ENCODE data around the gene ABHD16A. TPM values are rescaled to one million over a fixed set of nuclear protein-coding genes. Genes with fewer than 3 reads are reported as not detected.

Gene ABHD16A
- total and polyA plus RNA-seq, 10 of the 15 experiments (the other 5 are each of a cell fraction or from before 2014, with no cell fraction given): 7.5 to 43.0 (median 32.9) TPM

DNA sequence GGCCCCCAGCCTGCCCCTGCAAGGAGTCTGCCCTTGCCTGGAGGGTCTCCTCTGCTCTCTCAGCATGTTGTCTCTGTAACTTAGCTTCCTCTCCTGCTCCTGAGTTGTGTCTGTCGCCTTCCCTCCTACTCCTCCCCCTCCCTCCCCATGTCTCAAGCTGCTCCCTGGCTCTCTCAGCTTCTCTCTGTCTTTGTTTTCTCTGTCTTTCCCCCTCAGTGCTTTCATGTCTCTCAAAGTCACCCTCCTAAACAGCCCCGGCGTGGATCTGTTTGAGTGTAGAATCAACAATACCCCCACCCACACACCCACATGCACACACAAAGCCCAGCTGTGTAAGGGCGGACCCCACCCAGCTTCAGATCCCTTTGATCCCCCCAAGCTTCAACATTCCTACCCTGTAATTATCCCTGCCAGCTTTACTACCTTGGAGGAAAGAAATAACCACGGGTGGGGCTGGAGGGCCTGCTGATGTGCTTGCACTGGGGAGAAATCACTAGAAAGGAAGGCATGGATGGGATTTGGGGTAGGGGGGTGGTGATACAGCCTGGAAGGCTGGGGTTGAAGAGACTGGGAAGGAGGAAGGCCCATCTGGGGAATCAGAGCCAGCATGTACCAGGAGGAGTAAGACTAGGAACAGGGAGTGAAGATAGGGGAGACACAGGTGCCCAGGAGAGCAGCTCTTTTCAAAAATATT, 11.0 kb upstream of the ABHD16A start (continued):
- TF ChIP-seq, protein P1, sequence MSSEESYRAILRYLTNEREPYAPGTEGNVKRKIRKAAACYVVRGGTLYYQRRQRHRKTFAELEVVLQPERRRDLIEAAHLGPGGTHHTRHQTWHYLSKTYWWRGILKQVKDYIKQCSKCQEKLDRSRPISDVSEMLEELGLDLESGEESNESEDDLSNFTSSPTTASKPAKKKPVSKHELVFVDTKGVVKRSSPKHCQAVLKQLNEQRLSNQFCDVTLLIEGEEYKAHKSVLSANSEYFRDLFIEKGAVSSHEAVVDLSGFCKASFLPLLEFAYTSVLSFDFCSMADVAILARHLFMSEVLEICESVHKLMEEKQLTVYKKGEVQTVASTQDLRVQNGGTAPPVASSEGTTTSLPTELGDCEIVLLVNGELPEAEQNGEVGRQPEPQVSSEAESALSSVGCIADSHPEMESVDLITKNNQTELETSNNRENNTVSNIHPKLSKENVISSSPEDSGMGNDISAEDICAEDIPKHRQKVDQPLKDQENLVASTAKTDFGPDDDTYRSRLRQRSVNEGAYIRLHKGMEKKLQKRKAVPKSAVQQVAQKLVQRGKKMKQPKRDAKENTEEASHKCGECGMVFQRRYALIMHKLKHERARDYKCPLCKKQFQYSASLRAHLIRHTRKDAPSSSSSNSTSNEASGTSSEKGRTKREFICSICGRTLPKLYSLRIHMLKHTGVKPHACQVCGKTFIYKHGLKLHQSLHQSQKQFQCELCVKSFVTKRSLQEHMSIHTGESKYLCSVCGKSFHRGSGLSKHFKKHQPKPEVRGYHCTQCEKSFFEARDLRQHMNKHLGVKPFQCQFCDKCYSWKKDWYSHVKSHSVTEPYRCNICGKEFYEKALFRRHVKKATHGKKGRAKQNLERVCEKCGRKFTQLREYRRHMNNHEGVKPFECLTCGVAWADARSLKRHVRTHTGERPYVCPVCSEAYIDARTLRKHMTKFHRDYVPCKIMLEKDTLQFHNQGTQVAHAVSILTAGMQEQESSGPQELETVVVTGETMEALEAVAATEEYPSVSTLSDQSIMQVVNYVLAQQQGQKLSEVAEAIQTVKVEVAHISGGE (CRISPR knock-in tag; IDR thresholded peaks at IDR 0.05): no peak
- TF ChIP-seq CREB1 (IDR thresholded peaks at IDR 0.05; ENCODE audit: low read depth) (no peak), STAT3 (IDR thresholded peaks at IDR 0.05; ENCODE audit: low read depth, low read length) (no peak)

GRCh38 chr6:31713465-31713864, 10.3 kb upstream of the ABHD16A start:
- Histone ChIP-seq H3K4me3 (no peak overlapping the region), H3K9ac (ENCODE audit: control insufficient read depth, insufficient read depth, low read length) (no peak overlapping the region), H3K79me2 (ENCODE audit: control insufficient read depth, insufficient read depth, low read length) (no peaks in the 10 kb centered on the region), H3K27me3 (replicated peaks in 1 of 2; ENCODE audit: control insufficient read depth in 2 of 2, insufficient read depth in 2 of 2, low read length in 1 of 2) (peaks cover 0 to 2% of the 10 kb centered on the region in 2 experiments; a peak in 3 of 4 replicates), H2AFZ (ENCODE audit: control insufficient read depth, low read depth, low read length) (no peak overlapping the region), H3K9me3 (replicated peaks; ENCODE audit: control insufficient read depth, insufficient read depth, low read length) (no peaks in the 10 kb centered on the region), H3K4me1 (ENCODE audit: control insufficient read depth, insufficient read depth, low read length) (no peaks in the 10 kb centered on the region), H3K4me2 (ENCODE audit: control insufficient read depth, insufficient read depth) (no peak overlapping the region), H4K20me1 (ENCODE audit: control insufficient read depth, insufficient read depth) (no peaks in the 10 kb centered on the region), H3K36me3 (ENCODE audit: control insufficient read depth in 2 of 2, insufficient read depth in 2 of 2, low read length in 1 of 2) (no peaks in the 10 kb centered on the region), H3K27ac (ENCODE audit: control insufficient read depth, insufficient read depth) (no peak overlapping the region)
- ChIA-PET SMC1A (ENCODE audit: uncharacterized antibody, unreplicated experiment) (interaction anchor here (0.6 kb wide), 1 partner anchor 56 kb away, joined by 3 read pairs; no protein-coding TSS in a partner anchor), CTCF (interaction anchor here (0.8 to 2.9 kb wide), 4 partner anchors 10 to 57 kb away, joined by 3 to 14 read pairs (median 4); partner anchors contain the start of gene MPIG6B), POLR2A (interaction anchor here (0.6 kb wide), 1 partner anchor 85 kb away, joined by 5 read pairs; no protein-coding TSS in a partner anchor), RAD21 (ENCODE audit: unreplicated experiment) (interaction anchor here (1.2 kb wide), 1 partner anchor 33 kb away, joined by 4 read pairs; the partner anchor contains the start of gene LY6G5C)
- FAIRE-seq: no peak
- no peak for ATAC-seq
- no peak for DNase-seq (ENCODE audit: low read depth, low spot score)
- no TSS peak for BruUV-seq (replicated peaks)
- in situ Hi-C loops (cut with MboI) (no loop called here), intact Hi-C loops (cut with micrococcal nuclease; ENCODE audit: unreplicated experiment) (no loop called here)
- WGBS (ENCODE audit: insufficient coverage, insufficient replicate concordance, low lambda C conversion rate, missing lambda C conversion rate): 0% methylated on average over 4 of the region's 4 CpGs
- TF ChIP-seq, protein P2, sequence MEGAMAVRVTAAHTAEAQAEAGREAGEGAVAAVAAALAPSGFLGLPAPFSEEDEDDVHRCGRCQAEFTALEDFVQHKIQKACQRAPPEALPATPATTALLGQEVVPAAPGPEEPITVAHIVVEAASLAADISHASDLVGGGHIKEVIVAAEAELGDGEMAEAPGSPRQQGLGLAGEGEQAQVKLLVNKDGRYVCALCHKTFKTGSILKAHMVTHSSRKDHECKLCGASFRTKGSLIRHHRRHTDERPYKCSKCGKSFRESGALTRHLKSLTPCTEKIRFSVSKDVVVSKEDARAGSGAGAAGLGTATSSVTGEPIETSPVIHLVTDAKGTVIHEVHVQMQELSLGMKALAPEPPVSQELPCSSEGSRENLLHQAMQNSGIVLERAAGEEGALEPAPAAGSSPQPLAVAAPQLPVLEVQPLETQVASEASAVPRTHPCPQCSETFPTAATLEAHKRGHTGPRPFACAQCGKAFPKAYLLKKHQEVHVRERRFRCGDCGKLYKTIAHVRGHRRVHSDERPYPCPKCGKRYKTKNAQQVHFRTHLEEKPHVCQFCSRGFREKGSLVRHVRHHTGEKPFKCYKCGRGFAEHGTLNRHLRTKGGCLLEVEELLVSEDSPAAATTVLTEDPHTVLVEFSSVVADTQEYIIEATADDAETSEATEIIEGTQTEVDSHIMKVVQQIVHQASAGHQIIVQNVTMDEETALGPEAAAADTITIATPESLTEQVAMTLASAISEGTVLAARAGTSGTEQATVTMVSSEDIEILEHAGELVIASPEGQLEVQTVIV (IDR thresholded peaks at IDR 0.05; ENCODE audit: borderline replicate concordance, partially characterized antibody): no peak
- TF ChIP-seq, protein P3, sequence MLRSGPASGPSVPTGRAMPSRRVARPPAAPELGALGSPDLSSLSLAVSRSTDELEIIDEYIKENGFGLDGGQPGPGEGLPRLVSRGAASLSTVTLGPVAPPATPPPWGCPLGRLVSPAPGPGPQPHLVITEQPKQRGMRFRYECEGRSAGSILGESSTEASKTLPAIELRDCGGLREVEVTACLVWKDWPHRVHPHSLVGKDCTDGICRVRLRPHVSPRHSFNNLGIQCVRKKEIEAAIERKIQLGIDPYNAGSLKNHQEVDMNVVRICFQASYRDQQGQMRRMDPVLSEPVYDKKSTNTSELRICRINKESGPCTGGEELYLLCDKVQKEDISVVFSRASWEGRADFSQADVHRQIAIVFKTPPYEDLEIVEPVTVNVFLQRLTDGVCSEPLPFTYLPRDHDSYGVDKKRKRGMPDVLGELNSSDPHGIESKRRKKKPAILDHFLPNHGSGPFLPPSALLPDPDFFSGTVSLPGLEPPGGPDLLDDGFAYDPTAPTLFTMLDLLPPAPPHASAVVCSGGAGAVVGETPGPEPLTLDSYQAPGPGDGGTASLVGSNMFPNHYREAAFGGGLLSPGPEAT (IDR thresholded peaks at IDR 0.05; ENCODE audit: low read depth): no peak
- TF ChIP-seq RAD51 (IDR thresholded peaks at IDR 0.05) (no peak), KDM1A (IDR thresholded peaks at IDR 0.05; ENCODE audit: borderline replicate concordance) (no peak), SUPT20H (IDR thresholded peaks at IDR 0.05; ENCODE audit: borderline replicate concordance, control insufficient read depth, low read depth, low read length) (no peak)
- TF ChIP-seq, protein P4, sequence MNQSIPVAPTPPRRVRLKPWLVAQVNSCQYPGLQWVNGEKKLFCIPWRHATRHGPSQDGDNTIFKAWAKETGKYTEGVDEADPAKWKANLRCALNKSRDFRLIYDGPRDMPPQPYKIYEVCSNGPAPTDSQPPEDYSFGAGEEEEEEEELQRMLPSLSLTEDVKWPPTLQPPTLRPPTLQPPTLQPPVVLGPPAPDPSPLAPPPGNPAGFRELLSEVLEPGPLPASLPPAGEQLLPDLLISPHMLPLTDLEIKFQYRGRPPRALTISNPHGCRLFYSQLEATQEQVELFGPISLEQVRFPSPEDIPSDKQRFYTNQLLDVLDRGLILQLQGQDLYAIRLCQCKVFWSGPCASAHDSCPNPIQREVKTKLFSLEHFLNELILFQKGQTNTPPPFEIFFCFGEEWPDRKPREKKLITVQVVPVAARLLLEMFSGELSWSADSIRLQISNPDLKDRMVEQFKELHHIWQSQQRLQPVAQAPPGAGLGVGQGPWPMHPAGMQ (IDR thresholded peaks at IDR 0.05; ENCODE audit: borderline replicate concordance): no peak
